HG03159 (cell line): Measurements from ENCODE around the gene AP2A2.
"Not testable (repeated sequence)": the region's sequence is repeated elsewhere in the genome, so short reads cannot be mapped to it uniquely, and the experiment has no call there.

Experiments used
- ATAC-seq: cut with Tn5 transposase; IDR thresholded peaks from one replicate; pipeline ENCODE4 v1.9.1; 2021; ENCODE audit warnings: mild to moderate bottlenecking, moderate library complexity; ENCODE audit not compliant: unreplicated experiment

The AP2A2 gene

DNA sequence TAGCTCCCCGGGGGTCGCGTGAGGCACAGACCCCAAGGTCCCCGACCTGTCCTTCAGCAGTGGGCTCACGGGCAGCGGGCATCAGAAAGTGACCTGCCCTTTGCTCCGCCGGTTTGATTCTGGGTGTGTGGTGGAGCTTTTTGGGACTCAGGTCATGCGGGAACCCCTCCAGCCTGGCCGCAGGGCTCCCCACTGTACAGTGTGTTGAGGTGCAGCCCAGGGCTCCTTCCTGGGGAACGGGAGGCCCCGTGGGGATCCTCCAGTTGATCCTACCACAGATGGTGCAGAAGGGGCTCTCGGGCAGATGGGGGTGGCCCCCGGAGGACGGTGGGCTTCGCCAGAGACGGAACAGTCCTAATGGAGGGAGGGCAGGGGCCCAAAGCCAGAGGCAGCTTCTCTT lies 86.6 kb downstream of the AP2A2 start:
- ATAC-seq = no peak

DNA sequence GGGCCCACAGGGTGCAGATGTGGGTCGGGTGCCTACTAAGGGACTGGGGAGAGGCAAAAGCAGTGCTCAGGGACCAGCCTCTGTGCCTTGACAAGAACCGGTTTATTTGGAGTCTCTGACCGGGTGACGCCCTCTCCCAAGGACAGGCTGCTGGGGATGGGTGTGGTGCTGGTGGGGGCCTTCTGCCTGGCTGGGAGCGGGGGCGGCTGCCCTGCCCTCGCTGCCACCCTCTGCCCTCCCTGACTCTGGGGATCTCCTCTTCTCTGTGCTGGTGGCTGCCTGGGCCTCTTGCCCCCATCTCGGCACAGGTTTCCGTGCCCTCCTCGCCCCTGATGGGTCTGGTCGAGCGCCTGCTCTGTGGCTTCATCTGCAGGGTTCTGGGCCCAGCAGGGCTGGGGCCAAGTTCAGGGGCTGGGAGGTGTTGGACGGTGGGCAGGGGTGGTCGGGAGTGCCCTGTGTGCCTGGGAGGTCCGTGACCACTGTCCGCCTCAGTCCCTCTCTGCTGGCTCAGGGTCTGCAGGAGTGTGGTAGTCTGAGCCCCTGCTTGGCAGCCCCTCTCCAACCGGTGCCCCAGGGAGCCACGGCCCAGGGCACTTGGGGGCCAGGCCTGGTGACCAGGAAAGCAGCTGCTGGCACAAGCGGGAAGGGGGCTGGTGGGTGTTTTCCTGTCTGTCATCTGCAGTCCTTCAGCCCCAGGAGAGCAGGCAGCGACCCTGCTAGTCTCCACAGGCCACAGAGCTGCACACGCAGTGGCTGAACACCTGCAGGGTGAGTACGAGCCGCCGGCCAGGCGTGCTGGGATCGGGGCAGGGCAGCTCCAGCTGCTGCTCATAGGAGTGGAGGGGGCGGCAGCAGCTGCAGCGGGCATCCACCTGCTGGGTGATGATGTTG lies 87.3 kb downstream of the AP2A2 start:
- no peak for ATAC-seq

DNA sequence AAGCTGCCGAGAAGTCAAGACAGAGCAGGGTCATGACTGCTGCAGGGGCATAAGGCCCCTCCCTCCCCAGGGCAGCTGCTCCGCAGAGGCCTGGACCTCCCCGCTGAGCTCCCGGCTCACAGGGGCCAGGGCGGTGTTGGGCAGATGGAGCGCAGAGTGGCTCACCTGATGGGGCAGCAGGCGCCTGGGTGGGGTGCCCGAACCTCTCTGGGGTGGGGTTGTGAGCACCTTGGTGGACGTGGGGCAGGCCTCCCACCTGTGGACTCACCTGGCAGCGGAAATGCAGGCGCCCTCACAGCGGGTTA lies 87.9 kb downstream of the AP2A2 start:
- no peak for ATAC-seq

DNA sequence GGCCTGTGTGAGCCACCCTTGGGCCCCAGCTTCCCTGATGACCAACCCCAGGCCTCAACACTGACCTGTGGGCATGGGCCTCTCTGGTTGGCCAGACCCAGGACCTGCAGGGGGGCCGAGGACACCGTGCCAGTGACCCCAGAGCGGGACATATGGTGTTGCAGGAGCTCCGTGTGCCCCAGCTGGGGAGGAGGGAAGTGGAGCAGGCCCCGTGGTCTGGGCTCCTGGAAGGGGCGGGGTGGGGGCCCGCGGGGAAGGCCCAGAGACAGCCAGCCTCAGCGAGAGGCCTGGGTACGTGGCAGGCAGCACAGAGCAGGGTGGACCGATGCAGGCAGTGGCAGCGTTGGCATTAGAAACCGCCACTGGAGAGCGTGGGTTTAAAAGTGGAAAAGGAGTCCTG lies 88.6 kb downstream of the AP2A2 start:
- ATAC-seq = no peak

DNA sequence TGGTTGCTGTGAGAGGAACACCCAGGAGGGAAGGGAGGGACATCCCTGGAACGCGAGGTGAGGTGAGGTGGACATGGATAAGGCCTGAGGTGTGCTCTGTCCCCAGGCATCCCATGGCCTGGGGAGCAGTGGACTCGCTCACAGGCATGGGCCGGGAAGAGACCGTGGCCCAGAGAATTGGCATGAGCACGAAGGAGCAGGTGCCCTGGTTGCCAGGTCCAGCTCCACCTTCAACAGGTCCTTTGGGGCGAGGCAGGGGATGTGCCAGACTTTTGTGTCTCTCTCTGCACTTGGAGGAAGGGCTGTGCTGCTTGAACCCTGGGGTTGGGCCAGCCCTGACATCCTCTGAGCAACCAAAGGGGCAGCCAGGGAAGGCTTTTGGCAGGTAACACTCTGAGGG lies 89.4 kb downstream of the AP2A2 start:
- no peak for ATAC-seq

DNA sequence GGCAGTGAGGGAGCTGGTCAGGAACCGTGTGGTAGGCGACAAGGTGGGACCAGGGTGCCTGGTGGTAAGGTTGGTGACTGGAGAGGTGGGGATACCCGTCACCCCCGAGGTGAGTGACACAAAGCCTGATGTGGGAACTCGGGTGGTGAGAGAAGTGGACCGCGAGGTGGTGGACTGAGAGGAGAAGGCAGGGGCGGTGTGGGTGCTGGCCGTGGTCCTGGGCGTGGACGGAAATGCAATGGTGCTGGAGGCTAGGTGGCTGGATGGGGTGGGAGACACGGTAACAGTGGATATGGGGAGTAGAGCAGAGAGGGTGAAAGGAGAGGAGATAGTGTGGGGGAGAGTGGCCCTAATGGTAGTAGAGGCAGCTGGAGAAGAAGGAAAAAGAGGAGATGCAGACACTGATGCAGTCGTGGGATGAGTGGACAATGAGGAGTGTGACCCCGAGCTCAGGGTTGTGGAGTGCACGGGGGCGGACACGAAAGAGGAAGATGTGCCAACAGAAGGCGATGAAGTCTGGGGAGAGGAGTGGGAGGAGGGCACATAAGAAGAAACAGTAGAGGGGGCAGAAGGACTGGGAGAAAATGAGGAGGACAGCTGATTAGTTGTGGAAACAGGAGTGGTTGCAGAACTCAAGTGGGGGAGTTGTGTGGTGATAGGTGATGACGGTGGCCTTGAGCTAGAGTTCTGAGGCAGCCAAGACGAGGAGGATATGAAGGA lies 90.3 kb downstream of the AP2A2 start:
- no peak for ATAC-seq

DNA sequence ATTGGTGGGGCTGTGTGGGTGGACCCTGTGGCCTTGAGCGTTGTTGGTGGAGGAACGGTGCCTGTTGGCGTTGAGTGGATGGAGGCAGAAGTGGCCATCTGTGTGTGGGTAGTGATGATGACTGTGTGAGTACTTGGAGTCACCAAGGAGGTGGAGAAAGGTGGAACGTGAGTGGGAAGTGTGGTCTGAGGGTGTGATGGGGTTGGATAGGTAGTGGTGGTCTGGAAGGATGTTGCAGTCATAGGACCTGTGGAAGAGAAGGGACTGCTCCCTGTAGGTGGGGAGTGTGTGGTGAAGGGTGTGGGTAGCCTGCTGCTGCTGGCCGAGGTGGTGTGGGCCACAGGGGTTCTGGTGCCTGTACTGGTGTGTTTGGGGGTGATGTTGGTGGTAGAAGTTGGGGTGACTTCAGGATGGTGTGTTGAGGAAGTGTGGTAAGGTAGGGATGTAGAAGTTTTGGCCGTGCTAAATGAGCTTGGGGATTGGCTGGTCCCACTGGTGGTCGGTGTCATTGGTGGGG lies 91.0 kb downstream of the AP2A2 start:
- ATAC-seq = not testable (repeated sequence)

DNA sequence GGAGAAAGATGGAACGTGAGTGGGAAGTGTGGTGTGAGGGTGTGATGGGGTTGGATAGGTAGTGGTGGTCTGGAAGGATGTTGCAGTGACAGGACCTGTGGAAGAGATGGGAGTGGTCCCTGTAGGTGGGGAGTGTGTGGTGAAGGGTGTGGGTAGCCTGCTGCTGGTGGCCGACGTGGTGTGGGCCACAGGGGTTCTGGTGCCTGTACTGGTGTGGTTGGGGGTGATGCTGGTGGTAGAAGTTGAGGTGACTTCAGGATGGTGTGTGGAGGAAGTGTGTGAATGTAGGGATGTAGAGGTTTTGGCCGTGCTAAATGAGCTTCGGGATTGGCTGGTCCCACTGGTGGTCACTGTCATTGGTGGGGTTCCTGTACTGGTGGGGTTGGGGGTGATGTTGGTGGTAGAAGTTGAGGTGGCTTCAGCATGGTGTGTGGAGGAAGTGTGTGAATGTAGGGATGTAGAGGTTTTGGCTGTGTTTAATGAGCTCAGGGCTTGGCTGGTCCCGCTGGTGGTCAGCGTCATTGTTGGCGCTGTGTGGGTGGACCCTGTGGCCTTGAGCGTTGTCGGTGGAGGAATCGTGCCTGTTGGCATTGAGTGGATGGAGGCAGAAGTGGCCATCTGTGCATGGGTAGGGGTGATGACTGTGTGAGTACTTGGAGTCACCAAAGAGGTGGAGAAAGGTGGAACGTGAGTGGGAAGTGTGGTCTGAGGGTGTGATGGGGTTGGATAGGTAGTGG lies 91.8 kb downstream of the AP2A2 start:
- no peak for ATAC-seq

DNA sequence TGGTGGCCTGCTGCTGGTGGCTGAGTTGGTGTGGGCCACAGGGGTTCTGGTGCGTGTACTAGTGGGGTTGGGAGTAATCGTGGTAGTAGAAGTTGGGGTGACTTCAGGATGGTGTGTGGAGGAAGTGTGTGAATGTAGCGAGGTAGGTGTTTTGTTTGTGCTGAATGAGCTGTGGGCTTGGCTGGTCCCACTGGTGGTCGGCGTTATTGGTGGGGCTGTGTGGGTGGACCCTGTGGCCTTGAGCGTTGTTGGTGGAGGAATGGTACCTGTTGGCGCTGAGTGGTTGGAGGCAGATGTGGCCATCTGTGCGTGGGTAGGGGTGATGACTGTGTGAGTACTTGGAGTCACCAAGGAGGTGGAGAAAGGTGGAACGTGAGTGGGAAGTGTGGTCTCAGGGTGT lies 92.4 kb downstream of the AP2A2 start:
- no peak for ATAC-seq

DNA sequence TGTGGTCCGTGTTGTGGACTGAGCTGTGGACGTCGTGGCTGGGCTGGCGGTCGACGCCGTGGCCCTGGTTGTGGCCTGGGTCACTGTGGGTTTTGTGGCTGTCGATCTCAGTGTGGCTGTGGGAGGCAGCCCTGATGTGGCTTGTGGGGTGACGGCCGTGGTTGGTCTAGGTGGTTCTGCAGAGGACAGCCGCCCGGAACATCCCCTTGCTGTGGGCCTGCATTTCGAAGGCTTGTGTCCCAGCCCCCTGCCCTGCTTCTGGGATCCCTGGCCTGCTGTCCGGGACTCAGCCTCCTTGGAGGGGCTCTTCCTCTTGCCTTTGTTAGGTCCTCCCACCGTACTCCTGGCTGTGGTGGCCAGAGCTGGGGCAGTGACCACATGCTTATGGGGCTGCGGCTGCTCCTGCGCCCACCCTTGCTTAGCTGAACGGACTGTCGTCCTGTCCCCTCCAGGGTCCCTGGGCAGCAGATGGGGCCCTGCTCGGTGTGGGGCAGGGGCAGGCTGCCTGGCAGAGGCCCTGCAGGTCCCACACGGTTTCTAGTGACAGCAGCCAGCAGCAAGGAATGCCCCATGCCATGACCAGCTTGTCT lies 93.7 kb downstream of the AP2A2 start:
- ATAC-seq = no peak

DNA sequence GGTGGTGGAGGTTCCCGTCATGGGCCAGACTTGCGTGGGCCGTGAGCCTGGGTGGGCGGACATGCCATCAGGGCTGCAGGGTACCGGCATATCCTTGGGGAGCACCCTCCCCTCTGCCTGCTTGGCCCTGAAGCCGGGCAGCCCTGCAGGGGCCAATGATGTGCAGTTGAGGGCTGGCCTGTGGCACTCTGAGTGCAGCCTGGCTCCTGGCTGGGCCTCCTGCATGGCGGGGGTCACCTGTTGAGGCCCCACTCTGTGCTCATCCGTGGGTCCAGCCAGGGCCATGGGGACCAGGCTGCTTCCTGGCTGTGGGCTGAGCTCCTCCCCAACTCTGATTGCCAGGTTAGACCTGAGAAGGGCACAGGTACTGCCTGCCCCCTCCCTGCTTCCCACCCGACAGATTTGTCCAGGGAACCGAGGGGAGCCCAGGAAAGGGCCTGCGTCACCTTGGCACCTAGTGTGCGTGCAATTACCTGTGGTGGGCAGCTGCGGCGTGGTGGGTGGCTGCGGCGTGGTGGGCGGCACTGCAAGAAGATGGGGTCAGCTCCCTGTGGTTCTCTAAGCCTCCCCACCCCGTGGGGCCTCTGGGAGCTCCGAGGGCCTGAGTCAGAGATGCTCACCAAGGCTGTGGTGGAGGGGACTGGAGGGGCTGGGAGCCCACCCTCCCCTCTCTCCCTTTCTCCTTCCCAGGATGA lies 94.7 kb downstream of the AP2A2 start:
- ATAC-seq = no peak

DNA sequence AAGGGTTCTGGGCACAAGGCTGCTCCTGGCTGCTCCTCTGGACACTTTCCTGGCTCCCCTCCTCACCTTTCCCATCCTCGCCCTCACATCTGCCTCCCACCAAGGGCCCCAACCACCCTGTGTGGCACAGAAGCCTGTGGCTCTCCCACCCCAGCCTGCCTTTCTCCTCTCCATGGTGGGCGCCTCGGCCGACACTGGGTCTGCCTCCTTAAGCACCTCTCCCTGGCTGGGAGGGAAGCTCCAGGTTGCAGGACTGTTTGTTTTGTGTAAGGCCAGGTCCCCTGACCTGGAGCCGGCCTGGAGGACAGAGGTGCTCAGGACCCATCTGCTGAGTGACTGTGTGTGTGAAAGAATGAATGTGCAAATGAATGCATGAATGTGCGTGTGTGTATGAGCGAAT lies 96.7 kb downstream of the AP2A2 start:
- no peak for ATAC-seq

DNA sequence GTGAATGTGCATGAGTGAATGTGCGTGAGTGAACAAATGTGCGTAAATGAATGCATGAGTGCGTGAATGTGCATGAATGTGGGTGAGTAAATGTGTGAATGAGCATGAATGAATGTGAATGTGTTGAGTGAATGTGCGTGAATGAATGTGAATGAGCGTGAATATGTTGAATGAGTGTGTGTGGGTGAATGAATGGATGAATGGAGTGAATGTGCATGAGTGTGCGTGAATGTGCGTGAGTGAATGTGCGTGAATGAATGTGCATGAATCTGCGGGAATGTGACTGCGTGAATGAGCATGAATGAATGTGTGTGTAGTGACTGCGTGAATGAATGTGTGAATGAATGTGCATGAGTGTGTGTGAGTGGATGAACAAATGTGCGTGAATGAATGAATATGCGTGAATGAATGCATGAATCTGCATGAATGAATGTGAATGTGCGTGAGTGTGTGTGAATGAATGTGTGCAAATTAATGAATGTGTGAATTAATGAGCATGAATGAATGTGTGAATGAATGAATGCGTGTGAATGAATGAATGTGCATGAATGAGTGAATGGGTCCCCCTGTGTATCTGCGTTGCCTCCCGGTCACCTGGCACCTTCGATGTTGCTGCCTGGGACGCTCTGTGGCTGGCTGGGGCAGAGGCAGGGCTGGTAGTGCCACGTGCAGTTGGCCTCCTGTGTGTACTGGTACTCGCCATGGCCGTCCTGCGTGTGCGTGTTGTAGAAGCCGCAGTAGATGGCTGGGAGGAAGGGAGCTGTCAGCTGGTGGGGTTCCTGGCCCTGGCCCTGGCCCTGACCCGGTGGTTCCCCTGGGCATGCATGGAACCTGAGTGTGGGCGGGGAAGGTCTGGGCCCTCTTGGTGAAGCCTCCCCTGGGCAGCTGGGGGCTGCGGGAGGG lies 97.5 kb downstream of the AP2A2 start:
- no peak for ATAC-seq

DNA sequence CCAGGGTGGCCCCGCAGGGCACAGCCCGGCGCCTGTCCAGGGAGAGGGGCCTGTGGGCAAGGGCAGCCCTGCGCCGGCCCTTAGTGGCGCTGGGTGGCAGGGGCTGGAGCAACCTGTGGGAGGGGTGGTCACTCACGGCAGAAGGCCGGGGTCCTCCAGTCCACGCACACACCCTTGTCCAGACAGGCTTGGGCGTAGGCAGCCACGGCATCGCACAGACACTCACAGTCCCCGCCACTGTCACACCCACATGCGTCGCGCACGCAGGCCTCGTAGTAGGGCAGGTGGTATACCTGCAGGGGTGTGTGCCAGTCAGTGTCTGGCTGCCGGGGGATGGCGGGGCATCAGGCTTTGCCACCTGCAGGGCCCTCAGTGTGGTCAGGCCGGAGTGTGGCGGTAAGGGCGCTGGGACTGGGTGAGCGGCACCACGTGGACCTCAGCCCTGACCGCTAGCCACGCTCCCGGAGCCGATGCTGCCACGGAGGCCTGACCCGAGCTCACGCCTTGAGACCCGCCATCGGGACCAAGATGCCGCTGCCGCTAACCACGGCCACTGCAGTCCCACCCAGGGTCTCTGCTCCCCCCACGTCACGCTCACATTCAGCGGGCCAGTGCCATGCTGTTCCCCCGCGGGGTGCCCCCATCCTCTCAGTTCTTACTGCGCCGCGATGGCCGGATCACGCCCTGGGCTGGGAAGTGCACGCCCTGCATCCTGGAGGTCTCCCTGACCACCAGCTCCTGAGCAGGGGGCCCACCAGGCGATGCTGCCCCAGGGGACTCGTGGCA lies 98.3 kb downstream of the AP2A2 start:
- no peak for ATAC-seq

DNA sequence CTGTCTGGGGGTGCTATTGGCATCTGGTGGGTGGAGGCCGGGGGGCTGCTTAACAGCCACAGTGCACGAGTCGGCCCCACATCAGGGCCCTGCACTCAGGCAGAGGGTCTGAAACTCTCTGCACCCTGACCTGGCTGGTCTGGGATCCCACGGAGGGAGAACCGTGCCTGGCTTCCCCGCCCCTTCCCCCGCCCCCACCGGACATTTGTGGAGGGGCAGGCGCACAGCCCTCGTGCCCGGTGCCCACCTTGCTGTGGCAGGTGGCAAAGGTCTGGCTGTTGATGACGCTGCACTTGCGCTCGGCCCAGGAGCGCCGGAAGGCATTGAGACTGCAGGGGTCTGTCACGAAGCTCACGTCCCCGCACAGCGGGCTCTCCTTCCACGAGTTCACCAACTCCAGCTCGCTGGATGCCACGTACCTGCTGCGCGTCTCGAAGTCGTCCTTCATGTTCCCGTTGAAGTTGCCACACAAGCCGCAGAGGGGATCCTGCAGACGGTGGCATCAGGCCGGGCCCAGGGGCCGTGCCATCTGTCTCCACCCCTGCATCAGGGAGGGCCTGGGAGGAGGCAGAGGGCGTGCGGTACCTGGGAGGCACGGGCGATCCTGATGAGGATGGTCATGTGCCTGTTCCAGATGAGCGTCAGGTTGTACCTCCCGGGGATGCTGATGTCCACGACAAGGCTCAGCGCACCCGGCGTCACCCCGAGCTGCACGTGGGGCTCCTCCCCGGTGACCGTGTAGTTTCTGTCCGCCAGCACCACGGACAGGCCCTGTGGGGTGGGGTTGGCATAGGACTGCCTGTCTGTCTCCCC lies 99.1 kb downstream of the AP2A2 start:
- ATAC-seq = no peak

DNA sequence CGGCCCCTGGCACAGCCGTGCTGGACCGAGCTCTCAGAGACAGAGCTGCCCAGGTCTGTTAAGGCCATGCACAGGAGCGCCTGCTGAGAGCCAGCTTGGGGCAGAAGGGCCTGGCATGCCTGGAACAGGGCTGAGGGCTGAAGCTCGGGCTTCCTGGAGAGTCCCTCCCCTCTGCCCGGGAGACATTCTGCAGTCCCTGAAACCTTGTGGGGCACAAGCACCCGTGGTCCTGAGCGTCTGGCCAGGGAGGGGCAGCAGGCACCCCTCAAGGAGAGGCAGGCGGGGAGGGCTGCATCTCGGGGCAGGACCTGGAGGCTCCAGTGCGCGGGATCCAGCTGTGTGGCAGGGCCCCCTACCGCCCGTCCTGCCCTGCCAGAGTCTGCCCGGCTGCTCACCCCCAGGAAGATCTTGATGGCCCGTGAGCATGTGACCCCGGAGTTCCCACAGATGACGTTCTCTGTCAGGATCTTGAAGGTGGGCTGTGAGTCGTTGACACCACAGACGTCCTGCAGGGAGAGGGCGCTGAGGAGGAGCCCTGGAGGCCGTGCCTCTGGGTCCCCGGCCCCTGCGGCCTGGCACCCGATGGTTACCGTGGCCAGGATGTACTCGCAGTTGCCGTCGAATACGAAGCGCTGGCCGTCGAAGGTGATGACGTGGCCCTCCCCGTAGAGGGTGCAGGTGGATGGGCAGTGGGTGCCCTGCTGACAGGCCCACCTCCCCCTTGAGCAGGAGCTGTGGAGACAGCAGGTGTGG lies 99.9 kb downstream of the AP2A2 start:
- ATAC-seq = no peak

DNA sequence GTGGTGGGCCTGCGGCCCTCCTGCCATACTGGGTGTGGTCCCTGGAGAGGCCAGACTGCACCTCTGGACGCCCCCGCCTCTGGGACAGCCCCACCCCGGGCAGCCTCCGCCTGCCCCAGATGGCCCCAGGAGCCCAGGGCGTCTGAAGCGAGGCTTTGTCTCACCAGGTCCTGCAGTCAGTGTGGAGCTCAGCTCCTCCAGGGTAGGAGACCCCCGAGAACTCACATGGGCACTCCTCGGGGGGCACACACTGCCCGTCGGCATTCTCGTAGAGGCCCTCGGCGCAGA lies 100.4 kb downstream of the AP2A2 start:
- no peak for ATAC-seq
